Lower leg skin (tissue), 3 donors: Measurements from ENCODE around the gene ZNF385B.

ENCODE experiments used
- CTCF ChIP-seq, 3 donors: fragments of 450-650 bp; IDR thresholded peaks; one replicate each; pipeline ENCODE4 v1.5.1; 2016; ENCODE audit warnings: antibody characterized with exemption in 3 of 3, mild to moderate bottlenecking in 3 of 3, moderate library complexity in 2 of 3
- POLR2A ChIP-seq, 2 donors: fragments of 450-650 bp; IDR thresholded peaks; one replicate each; pipeline ENCODE4 v1.6.1; 2016 to 2017; ENCODE audit warnings: antibody characterized with exemption in 2 of 2, mild to moderate bottlenecking in 1 of 2, moderate library complexity in 1 of 2

GRCh38 chr2:179559108-179559806, 302.2 kb downstream of the ZNF385B start:
- no peak for TF ChIP-seq POLR2A (IDR thresholded peaks at IDR 0.05)
- no peak for TF ChIP-seq CTCF (IDR thresholded peaks at IDR 0.05)
